ENCODE results near the gene SLC16A3. TPM values are rescaled to one million over a fixed set of nuclear protein-coding genes. Genes with fewer than 3 reads are reported as not detected.

Gene SLC16A3
- total RNA-seq, 2 donors from 2014 or later = 5.0 to 69.2 TPM

DNA sequence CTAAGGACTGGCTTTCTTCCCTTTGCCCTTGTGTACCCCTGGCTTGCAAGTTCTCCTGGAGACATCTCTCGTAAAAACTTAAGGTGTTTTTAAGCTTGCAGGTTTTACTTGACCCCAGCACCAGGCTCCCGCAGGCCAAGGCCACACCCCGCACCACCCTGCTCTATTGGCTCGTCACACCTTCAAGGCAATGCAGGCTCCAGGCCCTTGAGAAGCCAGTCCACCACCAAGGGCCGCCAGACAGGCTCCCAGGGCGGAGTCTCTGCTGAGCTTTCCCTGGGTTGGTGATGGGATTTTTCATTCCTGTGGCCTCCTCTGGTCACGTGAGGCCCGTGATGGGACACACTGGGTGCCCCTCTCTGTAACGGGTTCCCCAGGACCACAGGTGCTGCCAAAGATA lies 34.8 kb downstream of the SLC16A3 start:
- Histone ChIP-seq H3K27me3 (replicated peaks; ENCODE audit: insufficient read depth) (no peaks in the 10 kb centered on the region), H3K27ac (peak overlapping the region in 1 of 2 donors; percentile 12), H3K36me3 (peaks cover 0 to 21% of the 10 kb centered on the region in 2 donors), H3K4me1 (replicated peaks) (peaks cover 24% of the 10 kb centered on the region), H3K9me3 (no peaks in the 10 kb centered on the region), H3K4me3 (no peak overlapping the region)
- intact Hi-C loops (cut with DNase I) = no loop called here
- 71% methylated on average over 9 of the region's 9 CpGs for WGBS
- no peak for DNase-seq (ENCODE audit: low spot score)
- TF ChIP-seq POLR2A (IDR thresholded peaks at IDR 0.05) (no peak), POLR2AphosphoS5 (IDR thresholded peaks at IDR 0.05) (no peak)
- TF ChIP-seq, protein P1, sequence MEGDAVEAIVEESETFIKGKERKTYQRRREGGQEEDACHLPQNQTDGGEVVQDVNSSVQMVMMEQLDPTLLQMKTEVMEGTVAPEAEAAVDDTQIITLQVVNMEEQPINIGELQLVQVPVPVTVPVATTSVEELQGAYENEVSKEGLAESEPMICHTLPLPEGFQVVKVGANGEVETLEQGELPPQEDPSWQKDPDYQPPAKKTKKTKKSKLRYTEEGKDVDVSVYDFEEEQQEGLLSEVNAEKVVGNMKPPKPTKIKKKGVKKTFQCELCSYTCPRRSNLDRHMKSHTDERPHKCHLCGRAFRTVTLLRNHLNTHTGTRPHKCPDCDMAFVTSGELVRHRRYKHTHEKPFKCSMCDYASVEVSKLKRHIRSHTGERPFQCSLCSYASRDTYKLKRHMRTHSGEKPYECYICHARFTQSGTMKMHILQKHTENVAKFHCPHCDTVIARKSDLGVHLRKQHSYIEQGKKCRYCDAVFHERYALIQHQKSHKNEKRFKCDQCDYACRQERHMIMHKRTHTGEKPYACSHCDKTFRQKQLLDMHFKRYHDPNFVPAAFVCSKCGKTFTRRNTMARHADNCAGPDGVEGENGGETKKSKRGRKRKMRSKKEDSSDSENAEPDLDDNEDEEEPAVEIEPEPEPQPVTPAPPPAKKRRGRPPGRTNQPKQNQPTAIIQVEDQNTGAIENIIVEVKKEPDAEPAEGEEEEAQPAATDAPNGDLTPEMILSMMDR (IDR thresholded peaks at IDR 0.05) = no peak

DNA sequence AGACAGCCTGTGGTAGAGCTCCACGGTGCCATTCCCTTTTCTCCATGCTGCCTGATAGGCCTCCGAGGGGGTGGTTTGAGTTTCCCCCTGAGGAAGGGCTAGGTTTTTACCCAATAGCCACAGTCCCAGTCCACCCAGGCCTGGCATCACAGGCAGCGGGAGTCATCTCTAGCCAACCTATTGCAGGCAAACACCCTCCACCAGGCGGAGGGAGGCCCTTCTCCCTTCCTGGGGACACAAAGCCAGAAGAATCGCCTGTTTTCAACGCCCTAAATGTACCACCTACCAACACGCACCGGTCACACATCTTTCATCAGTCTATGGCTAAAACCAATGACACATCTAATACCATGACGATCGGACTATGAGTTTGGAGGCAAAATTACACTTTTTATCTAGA lies 37.3 kb downstream of the SLC16A3 start:
- no peak for DNase-seq (ENCODE audit: low spot score)
- Histone ChIP-seq H3K9me3 (no peaks in the 10 kb centered on the region), H3K27me3 (replicated peaks; ENCODE audit: insufficient read depth) (no peaks in the 10 kb centered on the region), H3K36me3 (peaks cover 0 to 17% of the 10 kb centered on the region in 2 donors), H3K4me3 (no peak overlapping the region), H3K27ac (peak overlapping the region; percentile 84 to 98), H3K4me1 (replicated peaks) (peaks cover 35% of the 10 kb centered on the region)
- WGBS = 85% methylated on average over 10 of the region's 10 CpGs
- intact Hi-C loops (cut with DNase I) = no loop called here
- no peak for TF ChIP-seq POLR2AphosphoS5 (IDR thresholded peaks at IDR 0.05)
- no peak for TF ChIP-seq POLR2A (IDR thresholded peaks at IDR 0.05)
- TF ChIP-seq, protein P1 (IDR thresholded peaks at IDR 0.05) = no peak

DNA sequence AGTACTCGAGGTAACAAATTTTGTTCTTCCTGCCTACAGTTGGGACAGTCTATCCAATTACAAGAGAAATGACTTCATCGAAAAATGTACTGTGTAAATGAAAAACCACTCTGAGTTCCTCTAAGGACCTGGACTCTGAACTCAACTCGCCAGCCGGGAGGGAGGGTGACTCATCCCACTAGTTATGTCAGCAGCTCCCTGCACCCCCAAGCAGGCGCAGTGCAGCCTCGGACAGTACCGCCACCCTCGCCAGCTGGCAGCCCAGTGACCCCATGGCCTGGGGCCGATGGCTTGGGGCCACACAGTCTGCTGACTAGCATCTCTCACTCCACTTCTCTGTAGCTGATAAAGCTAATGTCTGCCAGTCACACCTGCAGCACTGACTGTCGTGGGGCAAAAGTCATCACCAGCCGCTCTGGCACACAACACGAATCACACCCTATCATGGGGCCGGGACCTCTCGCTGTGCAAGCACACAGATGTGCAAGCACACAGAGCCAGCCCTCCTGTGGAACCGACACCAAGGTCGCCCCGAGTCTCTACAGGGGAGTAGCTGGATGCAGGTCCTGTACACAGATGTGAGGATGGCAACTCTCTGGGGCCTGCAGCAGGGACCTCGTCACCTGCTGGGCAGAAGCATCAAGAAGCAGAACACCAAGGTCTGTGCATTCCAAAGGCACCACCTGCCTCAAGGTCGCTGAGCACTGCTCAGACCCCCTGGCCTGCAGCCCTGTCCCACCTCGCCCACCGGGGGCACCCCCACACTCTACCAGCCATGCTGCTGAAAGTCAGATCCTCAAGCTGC lies 38.9 kb downstream of the SLC16A3 start:
- WGBS = 20% methylated on average over 21 of the region's 21 CpGs
- no peaks in the 10 kb centered on the region for H3K9me3 ChIP-seq
- intact Hi-C loops (cut with DNase I) = no loop called here
- H3K4me3 ChIP-seq = no peak overlapping the region
- H3K4me1 ChIP-seq (replicated peaks) = peaks cover 44% of the 10 kb centered on the region
- TF ChIP-seq POLR2A (IDR thresholded peaks at IDR 0.05) (no peak), POLR2AphosphoS5 (IDR thresholded peaks at IDR 0.05) (peak; percentile 74)
- H3K27me3 ChIP-seq (replicated peaks; ENCODE audit: insufficient read depth) = no peaks in the 10 kb centered on the region
- peak; percentile 71 for DNase-seq (ENCODE audit: low spot score)
- H3K36me3 ChIP-seq = peaks cover 0 to 17% of the 10 kb centered on the region in 2 donors
- peak overlapping the region; percentile 84 to 98 for H3K27ac ChIP-seq

DNA sequence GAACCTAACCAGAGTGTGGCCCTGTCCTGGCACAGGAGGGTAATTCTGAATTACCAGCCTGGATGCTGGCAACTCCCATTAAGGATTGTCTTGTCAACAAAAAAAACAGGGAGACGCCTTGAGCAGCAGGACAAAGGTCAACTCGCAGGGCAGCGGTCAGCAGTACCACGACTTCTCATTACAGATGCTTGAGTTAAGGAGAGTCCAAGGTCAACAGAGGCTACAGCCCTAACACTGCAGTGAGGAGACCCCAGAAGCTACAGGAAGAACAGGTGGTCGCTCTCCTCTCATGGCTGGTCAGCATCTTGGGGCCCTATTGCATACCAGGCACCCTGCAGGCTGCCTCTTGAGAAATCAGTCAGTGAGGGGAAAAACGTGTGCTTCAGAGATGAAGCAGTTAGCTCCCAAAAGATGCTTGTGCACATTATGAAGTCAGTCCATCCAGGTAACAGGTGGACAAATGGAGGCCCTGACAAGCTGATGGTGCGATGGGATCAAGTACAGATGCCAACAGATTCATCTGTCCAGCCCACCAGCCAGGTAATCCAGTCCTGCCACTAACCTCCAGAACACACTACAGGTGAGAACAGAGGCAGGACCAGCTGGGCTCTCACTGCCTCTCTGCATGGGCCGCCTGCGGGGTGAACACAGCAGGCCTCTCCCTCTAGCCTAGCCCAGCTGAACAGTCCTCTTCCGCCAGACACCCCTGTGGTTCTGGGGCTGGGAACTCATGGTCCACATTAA lies 40.5 kb downstream of the SLC16A3 start:
- no peaks in the 10 kb centered on the region for H3K9me3 ChIP-seq
- H3K36me3 ChIP-seq = peaks cover 0 to 9% of the 10 kb centered on the region in 2 donors
- intact Hi-C loops (cut with DNase I) = no loop called here
- H3K27ac ChIP-seq = peak overlapping the region; percentile 84 to 98
- no peaks in the 10 kb centered on the region for H3K27me3 ChIP-seq (replicated peaks; ENCODE audit: insufficient read depth)
- peaks cover 41% of the 10 kb centered on the region for H3K4me1 ChIP-seq (replicated peaks)
- WGBS = 65% methylated on average over 10 of the region's 10 CpGs
- no peak overlapping the region for H3K4me3 ChIP-seq
- DNase-seq (ENCODE audit: low spot score) = no peak
- TF ChIP-seq POLR2AphosphoS5 (IDR thresholded peaks at IDR 0.05) = no peak
- TF ChIP-seq, protein P1 (IDR thresholded peaks at IDR 0.05) = no peak
- TF ChIP-seq POLR2A (IDR thresholded peaks at IDR 0.05) = no peak

DNA sequence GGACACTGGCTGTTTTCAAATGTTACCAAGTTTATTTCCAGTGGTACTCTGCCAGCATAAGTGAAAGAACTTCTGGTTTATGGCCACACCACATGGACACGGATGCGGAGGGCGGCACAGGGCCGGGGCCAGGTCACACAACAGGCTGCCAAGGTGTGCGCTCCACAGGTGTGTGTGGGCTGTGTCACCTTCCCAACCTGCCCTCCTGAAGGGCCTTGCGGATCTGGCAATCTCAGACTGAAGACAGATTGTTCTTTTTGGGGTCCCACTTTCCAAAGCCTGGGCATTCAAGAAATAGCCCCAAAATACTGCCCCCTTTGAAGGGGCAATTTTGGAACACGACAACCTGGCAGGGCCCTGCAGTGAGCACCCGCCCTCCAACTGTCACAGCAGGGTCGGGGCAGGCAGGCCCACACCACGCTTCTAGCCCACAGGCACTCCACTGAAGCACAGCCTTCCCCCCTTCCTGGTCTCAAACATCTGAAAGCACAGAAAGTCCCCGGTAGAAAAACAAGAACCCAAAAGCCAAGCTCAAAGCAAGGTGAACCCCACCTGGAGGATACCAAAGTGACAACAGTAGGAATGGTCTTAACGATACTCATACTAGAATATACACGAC lies 41.1 kb downstream of the SLC16A3 start:
- Histone ChIP-seq H3K4me3 (peak overlapping the region in 1 of 2 donors; percentile 8), H3K4me1 (replicated peaks) (peaks cover 44% of the 10 kb centered on the region), H3K9me3 (no peaks in the 10 kb centered on the region), H3K36me3 (peaks cover 0 to 4% of the 10 kb centered on the region in 2 donors), H3K27me3 (replicated peaks; ENCODE audit: insufficient read depth) (no peaks in the 10 kb centered on the region), H3K27ac (peak overlapping the region; percentile 84 to 98)
- WGBS = 56% methylated on average over 10 of the region's 13 CpGs
- TF ChIP-seq, protein P1 (IDR thresholded peaks at IDR 0.05) = no peak
- TF ChIP-seq POLR2AphosphoS5 (IDR thresholded peaks at IDR 0.05) (no peak), POLR2A (IDR thresholded peaks at IDR 0.05) (no peak)
- no peak for DNase-seq (ENCODE audit: low spot score)
- intact Hi-C loops (cut with DNase I) = no loop called here

Measured in prostate gland (tissue), 2 donors.